ENCODE results near the gene DZIP1L. TPM values are rescaled to one million over a fixed set of nuclear protein-coding genes. Genes with fewer than 3 reads are reported as not detected.

Gene DZIP1L
- total and polyA plus RNA-seq, 2 experiments from 2014 or later = 10.6 to 19.5 TPM

GRCh38 chr3:138140940-138141339 is 25.5 kb upstream of the DZIP1L start (continued):
- TF ChIP-seq REST (IDR thresholded peaks at IDR 0.05; ENCODE audit: unreplicated experiment) (no peak), EZH2phosphoT487 (IDR thresholded peaks at IDR 0.05; ENCODE audit: unreplicated experiment) (no peak), CTCF (conservative IDR thresholded peaks at IDR 0.05; ENCODE audit: low read depth in 2 of 2) (no peak), POLR2AphosphoS5 (IDR thresholded peaks at IDR 0.05; ENCODE audit: low read depth) (no peak), EZH2 (IDR thresholded peaks at IDR 0.05; ENCODE audit: low read depth, unreplicated experiment) (no peak)

GRCh38 chr3:138139691-138140090 is 24.3 kb upstream of the DZIP1L start:
- Histone ChIP-seq H3K36me3 (ENCODE audit: insufficient read depth) (no peaks in the 10 kb centered on the region), H3F3A (replicated peaks; ENCODE audit: low read depth) (no peaks in the 10 kb centered on the region), H3K4me3 (no peak overlapping the region), H3K4me1 (ENCODE audit: insufficient read depth) (no peaks in the 10 kb centered on the region), H3K27me3 (ENCODE audit: insufficient read depth) (no peaks in the 10 kb centered on the region), H2AFZ (no peak overlapping the region), H3K4me2 (no peak overlapping the region), H4K20me1 (replicated peaks; ENCODE audit: insufficient read depth) (no peaks in the 10 kb centered on the region), H3K27ac (ENCODE audit: low read depth) (no peak overlapping the region), H3K79me2 (replicated peaks; ENCODE audit: insufficient read depth) (no peaks in the 10 kb centered on the region), H3K9me2 (ENCODE audit: insufficient read depth) (peaks cover 27% of the 10 kb centered on the region)
- Mint-ChIP-seq H3K9me3 (no peaks in the 10 kb centered on the region; the same call in 2 of the 3 replicates), H3K36me3 (ENCODE audit: low read depth) (no peaks in the 10 kb centered on the region), H3K27me3 (ENCODE audit: insufficient read depth, low read depth, poor library complexity) (no peaks in the 10 kb centered on the region), H3K4me1 (peaks cover 4% of the 10 kb centered on the region; the same call in 2 of the 3 replicates), H3K4me3 (no peak overlapping the region), H3K27ac (no peak overlapping the region)
- no peak for DNase-seq (ENCODE audit: low spot score)
- ATAC-seq = no peak
- TF ChIP-seq STAT1 (IDR thresholded peaks at IDR 0.05; ENCODE audit: unreplicated experiment) (no peak), EZH2phosphoT487 (IDR thresholded peaks at IDR 0.05; ENCODE audit: unreplicated experiment) (no peak), JUNB (IDR thresholded peaks at IDR 0.05; ENCODE audit: unreplicated experiment) (no peak), EZH2 (IDR thresholded peaks at IDR 0.05; ENCODE audit: low read depth, unreplicated experiment) (no peak), ZNF462 (CRISPR knock-in tag; IDR thresholded peaks at IDR 0.05) (no peak), ETS1 (IDR thresholded peaks at IDR 0.05) (no peak), ZNF331 (CRISPR knock-in tag; IDR thresholded peaks at IDR 0.05; ENCODE audit: low read depth) (no peak), ZNF114 (CRISPR knock-in tag; IDR thresholded peaks at IDR 0.05) (no peak)

All from GM23338 (cell line).